ENCODE measurements around the gene SLC25A26.
"Not testable (repeated sequence)": the region's sequence is repeated elsewhere in the genome, so short reads cannot be mapped to it uniquely, and the experiment has no call there.

The SLC25A26 gene

GRCh38 chr3:66266551-66266950 lies 45.8 kb downstream of the SLC25A26 start:
- FAIRE-seq, result no peak

DNA sequence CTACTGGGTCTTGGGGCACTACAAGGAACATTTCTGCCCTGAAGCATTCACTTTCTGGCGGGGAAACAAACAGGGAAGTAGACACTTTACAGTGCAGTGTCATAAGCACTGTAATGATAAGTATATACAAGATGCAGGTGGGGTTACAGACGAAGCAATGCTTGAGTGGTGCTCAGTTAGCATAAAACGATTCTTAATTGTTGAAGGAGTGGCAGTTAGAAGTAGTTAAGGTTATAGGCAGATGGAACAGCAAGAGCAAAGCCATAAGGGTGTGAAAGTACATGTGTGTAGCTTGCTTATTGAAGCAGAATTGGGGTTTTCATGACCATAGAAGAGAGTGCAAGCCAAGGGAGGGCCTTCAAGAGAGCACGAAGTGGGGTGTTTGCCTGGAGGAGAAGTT lies 46.2 kb downstream of the SLC25A26 start:
- DNase-seq (ENCODE audit: extremely low spot score, insufficient read length, low read depth) (no peak), FAIRE-seq (no peak)

More at GRCh38 chr3:66266551-66266950, 45.8 kb downstream of the SLC25A26 start:
- DNase-seq (ENCODE audit: extremely low spot score, insufficient read length, low read depth), result no peak

- no peak for FAIRE-seq
- no peak for DNase-seq (ENCODE audit: extremely low spot score, insufficient read length, low read depth)
Observed at GRCh38 chr3:66267906-66268305, 47.1 kb downstream of the SLC25A26 start.

DNA sequence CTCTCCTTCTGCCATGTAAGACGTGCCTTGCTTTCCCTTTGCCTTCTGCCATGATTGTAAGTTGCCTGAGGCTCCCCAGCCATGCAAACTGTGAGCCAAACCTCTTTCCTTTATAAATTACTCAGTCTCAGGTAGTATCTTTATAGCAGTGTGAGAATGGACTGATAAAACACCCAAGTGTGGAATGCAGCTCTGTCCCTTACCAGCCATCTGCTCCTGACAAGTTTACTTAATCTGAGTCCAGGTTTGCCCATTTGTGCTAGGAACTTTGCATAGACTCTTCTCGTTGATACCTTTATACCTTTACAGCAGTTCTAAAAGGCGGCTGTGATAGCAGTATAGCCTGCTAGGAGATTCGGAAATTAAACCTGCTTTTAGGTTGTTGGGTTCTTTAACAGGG lies 48.1 kb downstream of the SLC25A26 start:
- FAIRE-seq (no peak), DNase-seq (ENCODE audit: extremely low spot score, insufficient read length, low read depth) (no peak)

DNA sequence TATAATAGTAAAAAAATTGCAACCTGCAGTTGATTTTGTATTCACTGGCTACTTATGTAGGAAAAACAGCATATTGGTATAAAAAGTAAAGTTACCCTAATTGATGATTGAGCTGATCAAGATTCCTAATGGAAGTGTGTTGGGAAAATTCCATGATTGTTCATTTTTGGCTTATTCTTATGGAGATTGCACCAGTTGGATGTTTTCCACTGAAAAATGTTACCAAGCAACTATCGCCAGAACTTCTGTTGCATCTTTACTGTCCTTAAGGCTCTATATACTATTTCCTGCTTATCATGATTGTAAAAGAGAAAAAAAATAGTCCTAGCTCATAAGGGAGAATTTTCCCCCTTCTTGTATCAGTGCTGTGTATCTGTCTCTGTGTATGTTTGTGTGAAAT lies 48.6 kb downstream of the SLC25A26 start:
- DNase-seq (ENCODE audit: extremely low spot score, insufficient read length, low read depth), result no peak
- FAIRE-seq, result no peak

DNA sequence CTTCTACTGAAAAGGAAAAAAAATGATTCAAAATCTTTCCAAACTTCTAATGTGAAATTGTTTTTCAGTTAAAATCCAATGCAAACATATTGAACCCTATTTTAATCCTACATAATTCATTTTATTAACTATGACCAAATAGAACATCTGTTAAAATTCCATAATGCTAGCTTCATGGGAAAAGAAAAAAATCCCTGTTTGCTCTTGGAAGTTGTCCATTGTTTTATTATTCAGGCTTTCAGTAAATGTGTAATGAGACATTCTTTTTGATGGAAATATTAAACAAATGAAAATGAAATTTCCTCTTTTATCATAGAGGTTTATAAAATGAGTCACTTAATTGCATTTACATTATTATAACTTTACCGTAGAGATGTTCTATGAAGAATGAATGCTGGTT lies 49.5 kb downstream of the SLC25A26 start:
- DNase-seq (ENCODE audit: extremely low spot score, insufficient read length, low read depth) (no peak), FAIRE-seq (no peak)

DNA sequence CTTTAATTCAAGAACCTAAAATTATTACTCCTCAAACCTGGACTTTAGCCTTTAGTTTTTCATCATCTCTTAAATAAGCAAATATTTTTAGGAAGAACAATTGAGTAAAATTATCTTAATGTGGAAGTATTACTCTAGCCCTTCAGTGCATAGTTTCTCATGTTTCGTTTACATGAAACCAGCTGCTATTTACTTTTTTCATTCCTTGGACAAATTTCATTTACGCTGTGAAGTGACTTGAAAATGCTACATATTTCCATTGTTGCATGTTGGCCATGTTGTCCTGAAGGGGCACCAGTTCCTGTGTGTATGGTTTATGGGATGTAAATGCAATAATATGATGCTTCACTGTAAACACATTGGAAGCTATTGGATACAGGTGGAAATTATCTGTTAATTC lies 49.9 kb downstream of the SLC25A26 start:
- FAIRE-seq (no peak), DNase-seq (ENCODE audit: extremely low spot score, insufficient read length, low read depth) (no peak)

GRCh38 chr3:66271231-66271630 lies 50.4 kb downstream of the SLC25A26 start:
- no peak for DNase-seq (ENCODE audit: extremely low spot score, insufficient read length, low read depth)
- no peak for FAIRE-seq

DNA sequence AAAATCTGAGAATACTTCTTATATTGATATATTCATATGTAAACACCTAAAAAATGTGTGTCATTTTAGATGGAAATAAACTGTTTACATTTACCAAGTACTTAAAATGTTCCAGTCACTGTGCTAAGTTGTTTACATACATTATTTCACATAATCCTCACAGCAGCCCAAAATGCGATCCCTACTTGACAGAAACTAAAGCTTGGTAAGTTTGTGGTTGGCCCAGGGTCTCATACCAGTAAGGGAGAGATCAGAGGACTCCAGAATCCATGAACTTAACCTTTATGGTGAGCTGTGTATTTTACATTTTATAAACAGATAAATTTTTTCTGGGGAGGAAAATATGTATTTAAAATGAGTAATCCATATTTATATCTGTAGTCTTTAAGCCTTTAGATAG lies 51.2 kb downstream of the SLC25A26 start:
- DNase-seq (ENCODE audit: extremely low spot score, insufficient read length, low read depth) (no peak), FAIRE-seq (no peak)

- not testable (repeated sequence) for FAIRE-seq; DNase-seq (ENCODE audit: extremely low spot score, insufficient read length, low read depth)
Observed at GRCh38 chr3:66274837-66275236, 54.0 kb downstream of the SLC25A26 start.

GRCh38 chr3:66276705-66277274 lies 56.0 kb downstream of the SLC25A26 start:
- FAIRE-seq, result peak; percentile 77
- no peak for DNase-seq (ENCODE audit: extremely low spot score, insufficient read length, low read depth)

- DNase-seq (ENCODE audit: extremely low spot score, insufficient read length, low read depth), result no peak
- FAIRE-seq, result no peak
Observed at GRCh38 chr3:66279168-66279567, 58.4 kb downstream of the SLC25A26 start.

DNA sequence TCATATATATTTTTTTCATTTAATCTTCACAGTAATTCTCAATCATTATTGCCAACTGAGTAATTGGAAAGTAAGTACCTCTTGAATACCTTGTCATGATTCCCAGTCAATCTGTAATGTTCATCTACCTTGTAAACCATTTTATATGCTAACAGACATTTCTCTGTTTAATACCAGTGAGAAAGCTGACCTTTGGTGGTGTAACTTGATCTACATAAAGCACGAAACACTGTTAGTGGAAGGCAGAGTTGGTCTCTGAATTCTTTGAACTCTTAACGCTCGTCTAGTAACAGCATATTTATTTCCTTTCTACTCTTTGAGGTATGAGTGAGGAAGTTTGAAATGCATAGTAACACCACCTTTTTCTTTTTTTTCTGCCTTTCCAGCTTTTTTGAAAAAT lies 59.5 kb downstream of the SLC25A26 start:
- FAIRE-seq (peak; percentile 41), DNase-seq (ENCODE audit: extremely low spot score, insufficient read length, low read depth) (no peak)

GRCh38 chr3:66291922-66292321 lies 71.1 kb downstream of the SLC25A26 start:
- FAIRE-seq, result not testable (repeated sequence)

GRCh38 chr3:66297260-66297873 lies 76.6 kb downstream of the SLC25A26 start:
- no peak for FAIRE-seq
- no peak for DNase-seq (ENCODE audit: extremely low spot score, insufficient read length, low read depth)

More at GRCh38 chr3:66291922-66292321, 71.1 kb downstream of the SLC25A26 start:
- not testable (repeated sequence) for DNase-seq (ENCODE audit: extremely low spot score, insufficient read length, low read depth)

- FAIRE-seq (peak; percentile 42), DNase-seq (ENCODE audit: extremely low spot score, insufficient read length, low read depth) (no peak)
Observed at GRCh38 chr3:66297900-66298299, 77.1 kb downstream of the SLC25A26 start.

- no peak for FAIRE-seq
- no peak for DNase-seq (ENCODE audit: extremely low spot score, insufficient read length, low read depth)
Observed at GRCh38 chr3:66298591-66298990, 77.8 kb downstream of the SLC25A26 start.

DNA sequence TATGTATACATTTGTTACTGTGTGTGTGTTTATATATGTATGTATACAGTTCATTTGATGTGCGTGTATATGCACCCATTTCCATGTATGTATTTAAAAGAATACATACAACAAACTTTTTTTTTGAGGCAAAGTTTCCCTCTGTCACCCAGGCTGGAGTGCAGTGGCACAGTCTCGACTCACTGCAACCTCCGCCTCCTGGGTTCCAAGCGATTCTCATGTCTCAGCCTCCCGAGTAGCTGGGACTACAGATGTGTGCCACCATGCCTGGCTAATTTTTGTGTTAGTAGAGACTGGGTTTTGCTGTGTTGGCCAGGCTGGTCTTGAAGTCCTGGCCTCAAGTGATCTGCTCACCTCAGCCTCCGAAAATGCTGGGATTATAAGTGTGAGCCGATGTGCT lies 78.3 kb downstream of the SLC25A26 start:
- DNase-seq (ENCODE audit: extremely low spot score, insufficient read length, low read depth); FAIRE-seq: not testable (repeated sequence)

DNA sequence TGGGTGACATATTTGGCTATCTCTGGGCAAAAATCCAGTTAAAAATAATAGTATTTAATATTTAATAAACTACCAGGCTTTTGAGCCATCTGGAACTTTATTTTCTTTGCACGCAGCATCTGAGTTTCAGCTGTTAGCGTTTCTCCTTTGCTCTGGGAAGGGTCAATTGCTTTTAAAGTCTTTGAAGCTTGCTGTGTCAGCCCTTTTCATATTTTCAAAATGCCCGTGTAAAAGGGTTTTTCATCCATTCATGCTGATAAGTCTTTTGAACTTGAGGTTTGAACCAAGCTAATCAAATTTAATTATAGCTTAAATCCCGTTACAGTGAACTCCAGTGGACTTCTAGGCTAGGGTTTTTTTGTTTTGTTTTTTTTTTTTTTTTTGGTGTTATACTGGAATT lies 79.1 kb downstream of the SLC25A26 start:
- DNase-seq (ENCODE audit: extremely low spot score, insufficient read length, low read depth), result no peak
- FAIRE-seq, result no peak

DNA sequence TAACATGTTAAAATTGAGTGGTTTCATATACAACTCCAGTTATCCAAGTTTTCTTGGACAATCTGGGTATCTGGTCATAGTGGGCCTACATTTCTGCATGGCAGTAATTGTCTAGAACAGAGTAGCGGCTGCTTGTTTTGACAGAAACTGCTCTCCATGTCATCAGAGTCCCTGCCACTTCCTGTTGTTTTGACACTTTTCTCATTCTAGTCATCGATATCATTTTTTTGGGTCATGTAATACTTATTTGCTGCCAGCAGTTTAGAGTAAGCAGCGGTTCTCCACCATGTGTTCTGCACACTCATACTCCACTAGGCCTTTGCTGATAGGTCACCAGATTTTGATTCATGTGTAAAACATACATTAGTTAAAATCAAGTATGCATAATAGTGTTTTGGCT lies 81.5 kb downstream of the SLC25A26 start:
- DNase-seq (ENCODE audit: extremely low spot score, insufficient read length, low read depth) (no peak), FAIRE-seq (peak; percentile 81)

- FAIRE-seq, result peak; percentile 78
- no peak for DNase-seq (ENCODE audit: extremely low spot score, insufficient read length, low read depth)
Observed at GRCh38 chr3:66303491-66303901, 82.7 kb downstream of the SLC25A26 start.

DNA sequence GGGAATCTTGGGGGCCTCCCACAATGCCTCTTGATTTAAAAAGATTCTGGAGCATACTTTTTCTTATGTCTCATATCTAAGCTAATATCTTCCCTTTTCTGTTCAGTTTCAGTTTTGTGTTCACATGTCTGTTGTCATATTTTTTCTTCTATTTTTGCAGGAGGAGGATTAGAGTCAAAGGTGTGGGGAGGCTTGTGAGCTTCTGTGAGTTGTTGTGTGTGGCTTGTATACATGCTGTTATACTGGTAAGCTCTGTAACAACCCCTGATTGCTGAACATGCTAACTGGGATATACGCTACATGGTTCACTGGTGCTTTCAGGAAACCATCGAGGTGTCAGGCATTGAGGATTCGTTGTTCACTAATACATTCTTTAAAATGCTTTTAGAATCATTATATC lies 83.5 kb downstream of the SLC25A26 start:
- DNase-seq (ENCODE audit: extremely low spot score, insufficient read length, low read depth) (no peak), FAIRE-seq (peak; percentile 64)

Data from GM18507 (cell line).